Kidney epithelial cell (primary cell): ENCODE data around the gene GRIN1. TPM values are rescaled to one million over a fixed set of nuclear protein-coding genes. Genes with fewer than 3 reads are reported as not detected.

Experiments used
- DNase-seq: peaks from one replicate; pipeline ENCODE4 v3.0.0-alpha.2; 2010; ENCODE audit warnings: low read depth
- H3K27me3 ChIP-seq: 2 replicates; pipeline ENCODE4 v1.6.0; 2011; ENCODE audit warnings: low read length; ENCODE audit not compliant: control insufficient read depth, insufficient read depth
- H3K36me3 ChIP-seq: 2 replicates; pipeline ENCODE4 v1.5.1; 2011; ENCODE audit warnings: low read length; ENCODE audit not compliant: control insufficient read depth, insufficient read depth
- H3K4me3 ChIP-seq: 2 replicates; pipeline ENCODE4 v1.5.1; 2011; ENCODE audit warnings: low read depth, mild to moderate bottlenecking, control low read depth, low read length
- total RNA-seq: library from RNA; depleted of rRNA; stranded (reverse); fragments of >200 nt; gene quantifications from 2 replicates; pipeline ENCODE4 v1.2.3, GENCODE V29; 2015
- TF ChIP-seq, protein P1 (sequence below): IDR thresholded peaks from 2 replicates; pipeline ENCODE4 v1.5.1; 2011; ENCODE audit warnings: mild to moderate bottlenecking, moderate library complexity, low read length, control low read depth, inconsistent platforms; ENCODE audit not compliant: insufficient read depth, poor library complexity, severe bottlenecking

Gene GRIN1
- total RNA-seq, 1 donor from 2014 or later, result 0.04 TPM

DNA sequence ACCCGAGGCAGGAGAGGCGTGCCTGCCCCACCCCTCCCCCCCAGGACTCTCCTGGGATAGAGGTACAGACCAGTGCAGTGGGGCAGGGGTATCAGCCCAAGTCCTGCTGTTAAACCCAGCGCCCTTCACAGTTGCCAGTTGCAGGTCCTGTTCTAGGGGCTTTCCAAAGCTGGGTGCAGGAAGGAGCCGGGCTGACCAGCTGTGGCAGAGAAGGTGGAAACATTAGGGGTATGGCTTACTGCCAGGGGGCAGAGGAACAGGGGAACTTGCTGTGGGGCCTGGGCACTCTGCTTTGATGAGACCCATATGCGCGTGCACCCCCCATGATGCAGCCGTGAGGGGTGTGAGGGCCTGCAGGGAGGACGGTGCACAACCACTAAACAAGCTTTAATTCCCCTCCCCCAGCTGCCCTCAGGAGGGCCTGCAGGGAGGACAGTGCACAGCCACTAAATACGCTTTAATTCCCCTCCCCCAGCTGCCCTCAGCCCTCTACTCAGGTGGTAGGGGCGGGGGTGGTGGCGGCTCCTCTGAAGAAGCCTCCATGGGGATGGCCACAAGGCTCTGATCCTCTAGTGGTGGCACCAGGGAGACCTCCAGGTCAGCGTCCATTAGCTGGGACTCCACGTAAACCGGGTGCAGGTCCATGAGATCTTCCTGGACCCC lies 31.7 kb downstream of the GRIN1 start:
- Histone ChIP-seq H3K4me3 (no peak overlapping the region), H3K36me3 (no peaks in the 10 kb centered on the region), H3K27me3 (peaks cover 91% of the 10 kb centered on the region)
- no peak for DNase-seq
- TF ChIP-seq, protein P1, sequence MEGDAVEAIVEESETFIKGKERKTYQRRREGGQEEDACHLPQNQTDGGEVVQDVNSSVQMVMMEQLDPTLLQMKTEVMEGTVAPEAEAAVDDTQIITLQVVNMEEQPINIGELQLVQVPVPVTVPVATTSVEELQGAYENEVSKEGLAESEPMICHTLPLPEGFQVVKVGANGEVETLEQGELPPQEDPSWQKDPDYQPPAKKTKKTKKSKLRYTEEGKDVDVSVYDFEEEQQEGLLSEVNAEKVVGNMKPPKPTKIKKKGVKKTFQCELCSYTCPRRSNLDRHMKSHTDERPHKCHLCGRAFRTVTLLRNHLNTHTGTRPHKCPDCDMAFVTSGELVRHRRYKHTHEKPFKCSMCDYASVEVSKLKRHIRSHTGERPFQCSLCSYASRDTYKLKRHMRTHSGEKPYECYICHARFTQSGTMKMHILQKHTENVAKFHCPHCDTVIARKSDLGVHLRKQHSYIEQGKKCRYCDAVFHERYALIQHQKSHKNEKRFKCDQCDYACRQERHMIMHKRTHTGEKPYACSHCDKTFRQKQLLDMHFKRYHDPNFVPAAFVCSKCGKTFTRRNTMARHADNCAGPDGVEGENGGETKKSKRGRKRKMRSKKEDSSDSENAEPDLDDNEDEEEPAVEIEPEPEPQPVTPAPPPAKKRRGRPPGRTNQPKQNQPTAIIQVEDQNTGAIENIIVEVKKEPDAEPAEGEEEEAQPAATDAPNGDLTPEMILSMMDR, result no peak

DNA sequence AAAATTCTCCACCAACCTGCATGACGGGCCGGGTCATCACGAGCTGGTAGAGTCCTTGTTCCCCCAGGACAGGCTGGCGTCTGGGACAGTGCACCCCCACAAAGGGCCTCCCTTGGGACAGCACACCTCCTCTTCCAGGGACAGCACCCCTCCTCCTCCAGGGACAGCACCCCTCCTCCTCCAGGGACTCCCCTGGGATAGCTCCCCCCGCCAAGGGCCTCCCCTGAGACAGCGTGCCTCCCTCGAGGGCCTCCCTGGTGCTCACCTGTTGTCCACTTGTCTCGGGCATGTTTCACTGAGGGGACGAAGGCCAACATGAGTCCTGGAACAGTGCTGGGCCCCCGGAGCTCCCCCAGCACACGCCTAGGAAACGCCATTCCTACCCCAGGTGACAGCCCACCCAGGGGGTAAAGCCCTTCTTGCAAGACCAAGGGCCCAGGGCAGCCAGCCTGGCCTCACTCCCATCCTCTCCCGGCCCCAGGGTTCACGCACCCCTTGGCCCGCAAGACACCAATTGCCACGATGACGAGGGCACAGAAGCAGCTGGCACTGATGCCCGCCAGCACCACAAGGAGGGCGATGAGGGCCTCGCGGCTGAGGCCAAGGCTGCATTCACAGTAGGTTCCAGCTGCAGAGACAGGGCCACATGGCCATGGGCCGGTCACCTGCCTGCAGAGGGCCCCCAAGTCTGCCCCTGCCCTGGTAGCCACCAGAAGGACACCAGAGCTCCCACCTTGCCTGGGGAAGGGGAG lies 32.4 kb downstream of the GRIN1 start:
- TF ChIP-seq, protein P1, result no peak
- Histone ChIP-seq H3K27me3 (peaks cover 87% of the 10 kb centered on the region), H3K4me3 (no peak overlapping the region), H3K36me3 (no peaks in the 10 kb centered on the region)
- DNase-seq, result no peak

DNA sequence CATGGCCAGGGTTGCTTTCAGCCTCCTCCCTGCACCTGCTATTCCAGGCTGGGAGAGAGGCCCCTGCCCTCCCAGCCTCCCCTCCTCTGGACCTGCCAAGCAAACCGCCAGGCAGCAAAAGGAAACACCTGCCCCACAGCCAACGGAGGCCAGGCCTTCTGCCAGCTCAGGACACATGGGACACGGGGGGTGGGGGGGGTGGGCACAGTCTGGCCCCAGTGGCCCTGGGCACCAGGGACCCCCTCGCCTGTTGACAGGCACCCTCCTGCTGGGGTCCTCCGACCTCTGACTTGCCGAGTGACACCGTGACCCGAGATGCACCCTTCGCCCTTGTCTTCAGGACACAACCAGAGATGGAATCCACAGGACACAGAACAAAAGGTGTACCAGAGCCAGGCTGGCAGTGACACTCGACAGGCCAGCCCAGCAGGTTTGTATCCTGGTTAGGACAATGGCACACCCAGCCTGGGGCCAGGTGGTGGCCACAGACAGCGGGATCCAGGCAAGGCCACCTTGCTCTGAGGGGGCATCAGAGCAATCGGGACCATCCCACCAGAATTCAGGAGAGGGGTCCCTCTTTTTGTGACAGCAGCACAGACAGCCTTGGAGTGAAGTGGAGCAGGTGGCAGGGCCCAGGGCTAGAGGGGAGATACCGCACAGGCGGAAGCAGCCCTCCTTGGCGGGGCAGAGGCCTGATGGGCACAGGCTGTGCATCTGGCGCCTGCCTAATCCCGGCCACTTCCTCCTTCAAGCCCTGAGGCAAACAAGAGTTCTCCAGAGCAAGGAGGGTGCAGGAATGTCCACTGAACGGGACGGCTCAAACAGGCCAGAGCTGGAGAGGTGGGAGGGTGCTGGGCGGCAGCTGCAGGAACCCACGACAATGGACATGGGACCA lies 34.2 kb downstream of the GRIN1 start:
- no peaks in the 10 kb centered on the region for H3K36me3 ChIP-seq
- no peak for DNase-seq
- peaks cover 69% of the 10 kb centered on the region for H3K27me3 ChIP-seq
- TF ChIP-seq, protein P1, result no peak
- no peak overlapping the region for H3K4me3 ChIP-seq

DNA sequence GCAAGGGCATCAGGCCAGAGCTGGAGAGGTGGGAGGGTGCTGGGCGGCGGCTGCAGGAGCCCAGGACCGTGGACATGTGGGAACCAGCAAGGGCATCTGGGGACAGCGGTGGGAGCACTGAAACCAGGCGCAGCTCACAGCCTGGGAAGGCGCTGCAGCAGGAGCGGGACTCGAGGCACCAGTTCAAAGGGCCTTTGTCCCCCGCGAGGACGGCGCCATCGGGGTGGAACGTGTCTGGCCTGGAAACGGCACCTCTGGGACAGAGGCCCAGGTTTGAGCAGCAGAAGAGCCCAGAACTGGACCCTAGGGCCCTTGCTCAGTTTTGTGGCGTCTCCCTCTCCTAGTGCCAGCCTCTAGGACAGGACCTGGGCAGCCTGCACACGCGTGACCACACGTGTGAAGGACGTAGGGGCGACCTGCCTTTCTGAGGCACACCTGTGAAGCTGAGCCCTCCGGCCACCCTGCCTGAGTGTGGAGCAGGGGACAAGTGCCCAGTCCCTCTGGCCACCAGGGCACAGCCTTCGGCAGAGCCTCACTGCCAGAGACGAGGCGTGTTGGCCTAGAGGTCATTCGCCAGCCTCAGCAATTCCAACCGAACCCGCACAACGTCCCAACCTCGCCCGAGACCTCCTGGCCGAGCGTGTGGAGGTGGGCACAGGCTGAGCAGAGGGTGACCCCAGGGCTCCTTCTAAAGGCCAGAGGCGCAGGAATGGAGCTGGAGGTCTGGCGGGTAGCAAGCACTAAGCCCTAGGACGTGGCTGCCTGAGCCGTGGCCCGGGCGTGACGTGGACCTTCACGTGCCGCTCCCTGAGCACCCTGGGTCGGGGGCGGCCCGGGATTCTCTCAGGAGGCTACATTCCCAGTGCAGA lies 35.1 kb downstream of the GRIN1 start:
- Histone ChIP-seq H3K4me3 (no peak overlapping the region), H3K27me3 (peaks cover 62% of the 10 kb centered on the region), H3K36me3 (no peaks in the 10 kb centered on the region)
- TF ChIP-seq, protein P1, result no peak
- no peak for DNase-seq

DNA sequence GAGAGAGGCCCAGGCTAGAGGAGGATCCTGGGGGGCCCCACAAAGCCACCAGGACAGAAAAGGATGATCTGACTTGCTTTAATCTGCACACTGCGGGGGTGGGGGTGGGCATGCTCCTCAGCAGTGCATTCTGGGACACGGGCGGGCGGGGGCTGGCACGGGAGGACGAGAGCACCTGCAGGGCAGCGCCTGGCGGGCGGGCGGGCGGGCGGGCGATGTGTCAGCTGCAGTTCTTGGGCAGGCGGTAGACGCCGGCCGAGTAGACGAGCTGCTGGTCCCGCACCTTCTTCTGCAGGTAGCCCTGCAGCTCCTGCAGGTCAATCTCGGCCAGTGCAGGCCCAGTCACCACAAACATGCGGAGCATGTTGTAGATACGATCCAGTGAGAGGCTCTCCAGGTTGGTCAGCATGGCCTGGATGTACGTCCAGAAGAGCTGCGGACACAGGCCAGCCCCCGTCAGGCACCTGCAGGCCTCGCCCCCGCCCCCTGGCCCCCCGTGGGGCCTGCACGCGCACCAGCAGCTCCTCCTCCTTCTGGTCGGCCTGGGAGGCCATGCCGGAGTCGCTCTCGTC lies 35.9 kb downstream of the GRIN1 start:
- no peak for DNase-seq
- H3K4me3 ChIP-seq, result no peak overlapping the region
- no peaks in the 10 kb centered on the region for H3K36me3 ChIP-seq
- peaks cover 55% of the 10 kb centered on the region for H3K27me3 ChIP-seq
- TF ChIP-seq, protein P1, result no peak
